GM18508 (cell line): ENCODE data around the gene CDKAL1.
"Not testable (repeated sequence)": the region's sequence is repeated elsewhere in the genome, so short reads cannot be mapped to it uniquely, and the experiment has no call there.

Experiments used
- ATAC-seq: cut with Tn5 transposase; IDR thresholded peaks from one replicate; pipeline ENCODE4 v1.9.1; 2021; ENCODE audit warnings: moderate number of reproducible peaks; ENCODE audit not compliant: insufficient read depth, unreplicated experiment

The CDKAL1 gene

GRCh38 chr6:20584100-20584731 is 50.0 kb downstream of the CDKAL1 start:
- no peak for ATAC-seq

DNA sequence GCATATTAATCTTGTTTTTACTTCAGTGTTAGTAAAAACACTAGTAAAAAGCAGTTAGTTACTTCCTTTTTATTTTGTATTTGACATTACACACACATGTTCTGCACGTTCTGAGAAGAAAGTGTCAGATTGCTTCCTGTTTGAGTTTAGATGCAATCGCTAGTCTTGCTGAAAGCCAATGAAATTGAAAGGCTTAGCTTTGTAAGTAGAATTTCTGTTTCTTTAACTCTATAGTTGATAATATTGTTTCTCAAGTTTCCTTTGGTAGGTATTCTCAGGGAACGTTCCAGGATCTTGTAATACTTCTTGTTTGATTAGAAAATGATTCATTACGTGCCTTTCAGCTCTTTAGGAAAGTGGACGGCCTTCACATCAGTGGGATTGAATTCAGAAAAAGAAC is 55.0 kb downstream of the CDKAL1 start:
- ATAC-seq = no peak

DNA sequence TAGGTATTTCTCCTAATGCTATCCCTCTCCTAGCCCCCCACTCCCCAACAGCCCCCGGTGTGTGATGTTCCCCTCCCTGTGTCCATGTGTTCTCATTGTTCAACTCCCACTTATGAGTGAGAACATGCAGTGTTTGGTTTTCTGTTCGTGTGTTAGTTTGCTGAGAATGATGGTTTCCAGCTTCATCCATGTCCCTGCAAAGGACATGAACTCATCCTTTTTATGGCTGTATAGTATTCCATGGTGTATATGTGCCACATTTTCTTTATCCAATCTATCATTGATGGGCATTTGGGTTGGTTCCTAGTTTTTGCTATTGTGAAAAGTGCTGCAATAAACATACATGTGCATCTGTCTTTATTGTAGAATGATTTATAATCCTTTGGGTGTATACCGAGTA is 56.2 kb downstream of the CDKAL1 start:
- ATAC-seq = not testable (repeated sequence)

- ATAC-seq = not testable (repeated sequence)
These were observed 60.1 kb downstream of the CDKAL1 start for GRCh38 chr6:20594299-20594853.

- peak; percentile 87 for ATAC-seq
These were observed 65.2 kb downstream of the CDKAL1 start for GRCh38 chr6:20599302-20600051.

DNA sequence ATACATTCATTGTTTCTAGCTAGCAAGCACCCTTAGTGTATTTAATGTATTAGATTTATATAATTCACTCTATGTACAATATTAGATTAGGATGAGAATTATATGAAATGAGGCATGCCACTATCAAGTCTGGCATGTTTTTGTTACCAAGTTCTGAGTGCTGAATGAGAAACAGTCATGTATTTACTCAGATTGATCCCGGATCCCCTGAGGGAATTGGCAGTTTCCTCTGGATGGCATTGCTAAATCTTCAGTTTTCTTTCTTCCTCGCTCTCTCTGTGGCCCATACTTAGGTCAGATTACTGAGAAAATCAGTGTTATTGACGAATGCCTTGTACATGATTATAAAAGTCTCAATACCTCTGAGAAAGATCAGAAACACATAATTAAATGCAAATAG is 66.6 kb downstream of the CDKAL1 start:
- no peak for ATAC-seq

GRCh38 chr6:20604159-20604558 is 69.9 kb downstream of the CDKAL1 start:
- ATAC-seq = no peak

GRCh38 chr6:20605061-20605460 is 70.8 kb downstream of the CDKAL1 start:
- ATAC-seq = no peak

GRCh38 chr6:20605581-20605980 is 71.3 kb downstream of the CDKAL1 start:
- ATAC-seq = no peak

GRCh38 chr6:20606831-20607230 is 72.6 kb downstream of the CDKAL1 start:
- ATAC-seq = no peak

DNA sequence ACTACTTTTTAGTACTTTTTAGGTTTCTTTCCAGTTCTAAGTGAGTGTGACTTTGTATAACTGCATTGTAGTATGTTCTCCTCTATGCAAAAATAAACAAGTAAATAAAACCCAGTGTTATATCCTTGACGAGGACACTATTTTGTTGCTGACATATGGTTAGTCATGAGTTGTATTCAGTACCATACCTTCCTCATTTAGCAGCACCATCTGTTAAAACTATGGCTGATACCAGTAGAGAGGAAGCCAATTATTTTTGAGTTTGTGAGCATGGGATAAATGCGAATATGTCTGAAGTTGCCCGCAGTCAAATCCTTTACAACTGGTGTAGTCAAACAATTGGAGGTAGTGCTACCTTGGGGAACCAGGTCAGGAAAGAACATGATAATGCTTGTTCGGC is 74.1 kb downstream of the CDKAL1 start:
- ATAC-seq = no peak

DNA sequence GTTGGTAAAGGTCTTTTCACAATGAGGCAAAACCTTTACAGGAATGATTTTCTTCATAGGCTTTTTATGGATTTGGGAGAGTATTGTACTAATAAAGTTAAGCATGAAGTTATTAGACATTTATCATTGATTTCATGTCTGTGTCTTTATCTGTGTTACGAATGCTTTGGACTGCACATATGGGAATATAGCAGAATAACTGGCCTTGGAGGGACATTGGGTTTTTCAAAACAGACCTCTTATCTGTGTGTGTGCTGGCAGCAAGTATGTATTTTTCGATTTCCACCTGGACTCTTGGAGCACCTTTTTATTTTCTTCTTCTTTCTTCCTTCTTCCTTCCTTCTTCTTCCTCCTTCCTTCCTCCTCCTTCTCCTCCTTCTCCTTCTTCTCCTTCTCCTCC is 74.6 kb downstream of the CDKAL1 start:
- no peak for ATAC-seq

- not testable (repeated sequence) for ATAC-seq
These were observed 75.7 kb downstream of the CDKAL1 start for GRCh38 chr6:20609924-20610323.

- ATAC-seq = no peak
These were observed 76.5 kb downstream of the CDKAL1 start for GRCh38 chr6:20610636-20611370.

DNA sequence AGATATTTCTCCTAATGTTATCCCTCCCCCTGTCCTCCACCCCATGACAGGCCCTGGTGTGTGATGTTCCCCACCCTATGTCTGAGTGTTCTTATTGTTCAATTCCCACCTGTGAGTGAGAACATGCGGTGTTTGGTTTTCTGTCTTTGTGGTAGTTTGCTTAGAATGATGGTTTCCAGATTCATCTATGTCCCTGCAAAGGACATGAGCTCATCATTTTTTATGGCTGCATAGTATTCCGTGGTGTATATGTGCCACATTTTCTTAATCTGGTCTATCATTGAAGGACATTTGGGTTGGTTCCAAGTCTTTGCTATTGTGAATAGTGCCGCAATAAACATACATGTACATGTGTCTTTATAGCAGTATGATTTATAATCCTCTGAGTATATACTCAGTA is 83.3 kb downstream of the CDKAL1 start:
- ATAC-seq = not testable (repeated sequence)

- no peak for ATAC-seq
These were observed 85.8 kb downstream of the CDKAL1 start for GRCh38 chr6:20620043-20620442.

- no peak for ATAC-seq
These were observed 89.5 kb downstream of the CDKAL1 start for GRCh38 chr6:20623761-20624160.

DNA sequence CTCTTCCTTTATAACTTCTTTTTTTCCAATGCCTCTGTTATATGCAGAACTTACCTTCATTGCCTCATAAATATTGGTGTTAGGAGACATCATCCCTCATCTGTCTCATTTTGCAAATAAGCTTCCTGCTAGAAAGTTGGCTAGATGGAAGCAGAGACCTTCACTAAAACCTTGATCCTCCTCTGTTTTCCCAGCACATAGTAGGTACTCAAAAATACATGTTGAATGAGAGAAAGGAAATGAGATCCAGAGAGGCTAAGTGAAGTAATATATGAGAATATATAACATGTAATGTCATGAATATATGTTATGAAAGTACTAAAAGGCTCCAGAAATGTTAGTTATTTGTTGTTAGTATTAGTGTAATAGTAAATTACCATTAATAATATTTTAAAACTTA is 91.9 kb downstream of the CDKAL1 start:
- no peak for ATAC-seq

- no peak for ATAC-seq
These were observed 95.3 kb downstream of the CDKAL1 start for GRCh38 chr6:20629509-20629908.

- ATAC-seq = no peak
These were observed 95.9 kb downstream of the CDKAL1 start for GRCh38 chr6:20630136-20630535.
